ENCODE results near the gene TMEM236.

DNA sequence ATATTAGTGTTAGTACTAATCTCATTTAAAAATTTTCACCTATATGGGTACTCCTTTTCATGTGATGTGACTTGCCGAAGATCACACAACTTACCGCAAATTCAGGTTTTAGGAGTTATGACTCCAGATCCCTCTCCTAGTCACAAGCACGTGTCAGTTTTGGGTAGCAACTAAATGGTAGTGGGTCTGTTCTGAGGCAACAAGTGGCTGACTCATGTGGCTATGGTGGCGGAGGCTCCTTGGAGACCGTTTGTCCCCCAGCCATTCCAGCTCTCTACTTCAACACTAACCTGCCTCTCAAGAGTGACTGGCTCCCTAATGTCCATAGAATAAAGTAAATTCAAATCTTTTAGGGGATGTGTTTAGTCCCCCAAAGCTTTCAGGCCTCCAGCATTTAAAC lies 96.6 kb downstream of the TMEM236 start:
- TF ChIP-seq, protein P1, sequence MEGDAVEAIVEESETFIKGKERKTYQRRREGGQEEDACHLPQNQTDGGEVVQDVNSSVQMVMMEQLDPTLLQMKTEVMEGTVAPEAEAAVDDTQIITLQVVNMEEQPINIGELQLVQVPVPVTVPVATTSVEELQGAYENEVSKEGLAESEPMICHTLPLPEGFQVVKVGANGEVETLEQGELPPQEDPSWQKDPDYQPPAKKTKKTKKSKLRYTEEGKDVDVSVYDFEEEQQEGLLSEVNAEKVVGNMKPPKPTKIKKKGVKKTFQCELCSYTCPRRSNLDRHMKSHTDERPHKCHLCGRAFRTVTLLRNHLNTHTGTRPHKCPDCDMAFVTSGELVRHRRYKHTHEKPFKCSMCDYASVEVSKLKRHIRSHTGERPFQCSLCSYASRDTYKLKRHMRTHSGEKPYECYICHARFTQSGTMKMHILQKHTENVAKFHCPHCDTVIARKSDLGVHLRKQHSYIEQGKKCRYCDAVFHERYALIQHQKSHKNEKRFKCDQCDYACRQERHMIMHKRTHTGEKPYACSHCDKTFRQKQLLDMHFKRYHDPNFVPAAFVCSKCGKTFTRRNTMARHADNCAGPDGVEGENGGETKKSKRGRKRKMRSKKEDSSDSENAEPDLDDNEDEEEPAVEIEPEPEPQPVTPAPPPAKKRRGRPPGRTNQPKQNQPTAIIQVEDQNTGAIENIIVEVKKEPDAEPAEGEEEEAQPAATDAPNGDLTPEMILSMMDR (IDR thresholded peaks at IDR 0.05; ENCODE audit: low read depth, low read length): no peak
- TF ChIP-seq EZH2phosphoT487 (IDR thresholded peaks at IDR 0.05; ENCODE audit: low read depth): no peak
